ENCODE data around the gene PANX2. TPM values are rescaled to one million over a fixed set of nuclear protein-coding genes. Genes with fewer than 3 reads are reported as not detected.
"Not testable (repeated sequence)": the region's sequence is repeated elsewhere in the genome, so short reads cannot be mapped to it uniquely, and the experiment has no call there.

The PANX2 gene
- total and polyA plus RNA-seq, 4 donors, result 0.62 to 1.4 (median 1.1) TPM

DNA sequence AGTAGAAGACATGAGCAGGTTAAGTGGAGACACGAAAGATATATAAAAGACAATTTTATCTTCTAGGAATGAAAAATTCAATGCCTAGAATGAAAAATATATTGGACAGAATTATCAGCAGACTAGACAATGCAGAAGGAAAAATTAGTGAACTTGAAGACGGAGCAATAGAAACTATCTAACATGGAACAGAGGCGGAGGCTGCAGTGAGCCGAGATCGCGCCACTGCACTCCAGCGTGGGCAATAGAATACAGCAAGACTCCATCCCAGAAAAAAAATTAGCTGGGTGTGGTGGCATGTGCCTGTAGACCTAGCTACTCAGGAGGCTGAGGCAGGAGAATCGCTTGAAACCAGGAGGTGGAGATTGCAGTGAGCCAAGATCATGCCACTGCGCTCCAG, 33.3 kb upstream of the PANX2 start:
- DNase-seq, result peak in 1 of 2 donors; percentile 7
- H3K36me3 ChIP-seq (ENCODE audit: control insufficient read depth in 1 of 2, insufficient read depth in 2 of 2, low read length in 1 of 2); ATAC-seq (ENCODE audit: low FRiP score); intact Hi-C loops (cut with DNase I); H3K27me3 ChIP-seq (ENCODE audit: control insufficient read depth in 1 of 2, insufficient read depth in 2 of 2, low read length in 1 of 2); H3K4me3 ChIP-seq (ENCODE audit: low read length in 2 of 2); H3K9me3 ChIP-seq (ENCODE audit: control insufficient read depth, low read length); H3K4me1 ChIP-seq (ENCODE audit: control insufficient read depth in 1 of 2, insufficient read depth in 2 of 2, low read length in 2 of 2); H3K27ac ChIP-seq (ENCODE audit: low read depth in 1 of 2, low read length in 2 of 2): not testable (repeated sequence)
- 96 to 97% methylated on average over 9 of the region's 9 CpGs for WGBS, 2 donors

DNA sequence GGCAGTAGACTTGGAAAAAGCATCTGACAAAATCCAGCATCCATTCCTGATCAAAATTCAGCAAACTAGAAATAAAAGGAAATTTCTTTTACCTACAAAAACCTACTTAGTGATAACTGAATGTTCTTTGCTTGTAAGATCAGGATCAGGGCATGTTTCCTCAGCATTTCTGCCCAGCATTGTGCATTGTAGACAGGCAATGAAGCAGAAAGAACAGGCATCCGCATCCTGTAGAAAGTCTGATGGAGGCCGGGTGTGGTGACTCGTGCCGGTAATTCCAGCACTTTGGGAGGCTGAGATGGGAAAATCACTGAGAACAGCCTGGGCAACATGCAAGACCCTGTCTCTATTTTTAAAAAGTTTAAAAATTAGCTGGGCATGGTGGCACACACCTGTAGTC, 32.5 kb upstream of the PANX2 start:
- H3K27me3 ChIP-seq (ENCODE audit: control insufficient read depth in 1 of 2, insufficient read depth in 2 of 2, low read length in 1 of 2), result no peaks in the 10 kb centered on the region
- WGBS, 2 donors, result 97 to 100% methylated on average over 4 of the region's 4 CpGs

DNA sequence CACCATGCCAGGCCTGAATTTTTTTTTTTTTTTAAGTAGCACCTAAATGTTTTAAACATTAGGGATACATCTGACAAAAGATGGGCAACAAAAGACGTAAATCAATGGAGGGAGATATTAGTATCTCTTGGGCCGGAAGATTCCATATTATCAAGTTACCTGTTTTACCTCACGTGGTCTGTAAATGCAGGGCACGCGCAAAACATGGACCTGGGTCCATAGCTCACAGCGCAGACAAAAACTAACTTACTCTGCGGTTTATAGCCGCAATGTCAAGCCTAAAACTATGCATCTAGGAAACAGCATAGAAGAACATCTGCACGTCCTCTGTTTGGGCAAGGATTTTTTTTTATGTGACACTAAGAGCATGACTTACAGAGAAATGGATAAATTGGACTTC, 31.5 kb upstream of the PANX2 start:
- Histone ChIP-seq H3K27me3 (ENCODE audit: control insufficient read depth in 1 of 2, insufficient read depth in 2 of 2, low read length in 1 of 2) (no peaks in the 10 kb centered on the region), H3K9me3 (ENCODE audit: control insufficient read depth, low read length) (no peaks in the 10 kb centered on the region), H3K36me3 (ENCODE audit: control insufficient read depth in 1 of 2, insufficient read depth in 2 of 2, low read length in 1 of 2) (no peaks in the 10 kb centered on the region), H3K4me3 (ENCODE audit: low read length in 2 of 2) (no peak overlapping the region), H3K27ac (ENCODE audit: low read depth in 1 of 2, low read length in 2 of 2) (no peak overlapping the region), H3K4me1 (ENCODE audit: control insufficient read depth in 1 of 2, insufficient read depth in 2 of 2, low read length in 2 of 2) (no peaks in the 10 kb centered on the region)
- intact Hi-C loops (cut with DNase I), result no loop called here
- ATAC-seq (ENCODE audit: low FRiP score) (no peak), DNase-seq (peak in 1 of 2 donors; percentile 11)
- WGBS, 2 donors, result 95% methylated on average over 9 of the region's 9 CpGs

More for the DNA sequence above, 32.5 kb upstream of the PANX2 start:
- no peaks in the 10 kb centered on the region for H3K9me3 ChIP-seq (ENCODE audit: control insufficient read depth, low read length)
- peak in 1 of 2 donors; percentile 31 for DNase-seq
- no peaks in the 10 kb centered on the region for H3K36me3 ChIP-seq (ENCODE audit: control insufficient read depth in 1 of 2, insufficient read depth in 2 of 2, low read length in 1 of 2)
- H3K27ac ChIP-seq (ENCODE audit: low read depth in 1 of 2, low read length in 2 of 2), result no peak overlapping the region
- H3K4me3 ChIP-seq (ENCODE audit: low read length in 2 of 2), result no peak overlapping the region
- no peaks in the 10 kb centered on the region for H3K4me1 ChIP-seq (ENCODE audit: control insufficient read depth in 1 of 2, insufficient read depth in 2 of 2, low read length in 2 of 2)
- no peak for ATAC-seq (ENCODE audit: low FRiP score)
- intact Hi-C loops (cut with DNase I), result no loop called here

DNA sequence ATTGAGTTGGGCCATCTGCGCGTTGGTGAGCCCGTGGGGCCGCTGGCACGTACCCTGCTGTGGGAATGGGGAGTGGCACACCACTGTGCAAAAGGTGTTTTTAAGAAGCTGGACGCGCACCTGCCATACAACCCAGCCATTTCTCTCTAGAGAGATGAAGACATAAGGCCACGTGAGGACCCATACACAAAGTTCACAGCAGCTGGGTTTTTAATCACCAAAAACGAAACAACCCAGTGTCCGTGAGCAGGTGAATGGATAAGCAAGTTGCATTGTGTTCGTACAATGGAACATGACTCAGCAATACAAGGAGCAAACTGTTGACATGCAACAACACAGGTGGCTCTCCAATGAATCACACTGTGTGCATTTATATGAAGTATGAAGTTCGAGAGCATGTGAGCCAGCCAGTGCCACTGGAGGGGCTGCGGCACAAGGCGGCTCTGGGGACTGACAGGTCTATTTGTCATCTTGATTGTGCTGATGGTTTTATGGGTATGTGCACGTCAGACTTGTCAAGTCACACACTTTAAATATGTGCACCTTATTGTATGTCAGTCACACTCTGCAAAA, 30.6 kb upstream of the PANX2 start:
- no peaks in the 10 kb centered on the region for H3K27me3 ChIP-seq (ENCODE audit: control insufficient read depth in 1 of 2, insufficient read depth in 2 of 2, low read length in 1 of 2)
- no peaks in the 10 kb centered on the region for H3K4me1 ChIP-seq (ENCODE audit: control insufficient read depth in 1 of 2, insufficient read depth in 2 of 2, low read length in 2 of 2)
- no peaks in the 10 kb centered on the region for H3K9me3 ChIP-seq (ENCODE audit: control insufficient read depth, low read length)
- intact Hi-C loops (cut with DNase I), result no loop called here
- no peak overlapping the region for H3K27ac ChIP-seq (ENCODE audit: low read depth in 1 of 2, low read length in 2 of 2)
- ATAC-seq (ENCODE audit: low FRiP score), result no peak
- DNase-seq, result peak in 1 of 2 donors; percentile 49
- no peaks in the 10 kb centered on the region for H3K36me3 ChIP-seq (ENCODE audit: control insufficient read depth in 1 of 2, insufficient read depth in 2 of 2, low read length in 1 of 2)
- H3K4me3 ChIP-seq (ENCODE audit: low read length in 2 of 2), result no peak overlapping the region
- WGBS, 2 donors, result 87 to 93% methylated on average over 15 of the region's 15 CpGs

DNA sequence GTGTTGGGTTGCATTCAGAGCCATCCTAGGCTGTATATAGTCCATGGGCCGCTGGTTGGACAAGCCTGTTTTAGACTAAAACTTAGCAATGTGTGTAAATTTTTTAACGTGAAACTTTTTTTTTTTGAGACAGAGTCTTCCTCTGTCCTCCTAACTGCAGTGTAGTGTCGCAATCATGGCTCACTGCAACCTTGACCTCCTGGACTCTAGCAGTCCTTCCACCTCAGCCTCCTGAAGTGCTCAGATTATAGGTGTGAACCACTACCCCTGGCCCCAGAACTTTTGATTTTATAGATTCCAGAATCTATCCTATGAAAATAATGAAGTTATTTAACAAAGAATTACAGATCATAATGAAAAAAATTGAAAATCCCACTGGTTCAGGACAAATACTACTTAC, 29.9 kb upstream of the PANX2 start:
- 84 to 85% methylated on average over 3 of the region's 3 CpGs for WGBS, 2 donors
- H3K27me3 ChIP-seq (ENCODE audit: control insufficient read depth in 1 of 2, insufficient read depth in 2 of 2, low read length in 1 of 2), result no peaks in the 10 kb centered on the region
- H3K4me1 ChIP-seq (ENCODE audit: control insufficient read depth in 1 of 2, insufficient read depth in 2 of 2, low read length in 2 of 2), result no peaks in the 10 kb centered on the region
- no peak overlapping the region for H3K4me3 ChIP-seq (ENCODE audit: low read length in 2 of 2)
- intact Hi-C loops (cut with DNase I), result no loop called here
- H3K36me3 ChIP-seq (ENCODE audit: control insufficient read depth in 1 of 2, insufficient read depth in 2 of 2, low read length in 1 of 2), result no peaks in the 10 kb centered on the region
- no peak overlapping the region for H3K27ac ChIP-seq (ENCODE audit: low read depth in 1 of 2, low read length in 2 of 2)
- ATAC-seq (ENCODE audit: low FRiP score), result no peak
- peak in 1 of 2 donors; percentile 8 for DNase-seq
- H3K9me3 ChIP-seq (ENCODE audit: control insufficient read depth, low read length), result no peaks in the 10 kb centered on the region

DNA sequence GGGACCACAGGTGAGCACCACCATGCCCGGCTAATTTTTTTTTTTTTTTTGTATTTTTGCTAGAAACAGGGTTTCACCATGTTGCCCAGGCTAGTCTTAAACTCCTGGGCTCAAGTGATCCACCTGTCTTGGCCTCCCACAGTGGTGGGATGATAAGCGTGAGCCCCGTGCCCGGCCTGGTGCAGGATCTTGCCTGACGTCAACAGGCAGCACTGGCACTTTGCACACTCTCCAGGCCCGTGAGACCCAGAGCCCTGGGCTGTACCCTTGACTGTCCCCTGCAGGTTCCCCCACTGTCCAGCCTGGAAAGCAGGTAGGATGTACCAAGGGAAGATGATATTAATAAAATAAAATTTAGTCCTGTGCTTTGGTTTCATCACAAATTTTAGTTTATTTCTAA, 29.1 kb upstream of the PANX2 start:
- DNase-seq (peak in 1 of 2 donors; percentile 28), ATAC-seq (ENCODE audit: low FRiP score) (no peak)
- H3K4me3 ChIP-seq (ENCODE audit: low read length in 2 of 2), result no peak overlapping the region
- no peaks in the 10 kb centered on the region for H3K9me3 ChIP-seq (ENCODE audit: control insufficient read depth, low read length)
- H3K27ac ChIP-seq (ENCODE audit: low read depth in 1 of 2, low read length in 2 of 2), result no peak overlapping the region
- no peaks in the 10 kb centered on the region for H3K4me1 ChIP-seq (ENCODE audit: control insufficient read depth in 1 of 2, insufficient read depth in 2 of 2, low read length in 2 of 2)
- H3K36me3 ChIP-seq (ENCODE audit: control insufficient read depth in 1 of 2, insufficient read depth in 2 of 2, low read length in 1 of 2), result no peaks in the 10 kb centered on the region
- intact Hi-C loops (cut with DNase I), result no loop called here
- no peaks in the 10 kb centered on the region for H3K27me3 ChIP-seq (ENCODE audit: control insufficient read depth in 1 of 2, insufficient read depth in 2 of 2, low read length in 1 of 2)
- WGBS, 2 donors, result 19 to 24% methylated on average over 6 of the region's 6 CpGs

DNA sequence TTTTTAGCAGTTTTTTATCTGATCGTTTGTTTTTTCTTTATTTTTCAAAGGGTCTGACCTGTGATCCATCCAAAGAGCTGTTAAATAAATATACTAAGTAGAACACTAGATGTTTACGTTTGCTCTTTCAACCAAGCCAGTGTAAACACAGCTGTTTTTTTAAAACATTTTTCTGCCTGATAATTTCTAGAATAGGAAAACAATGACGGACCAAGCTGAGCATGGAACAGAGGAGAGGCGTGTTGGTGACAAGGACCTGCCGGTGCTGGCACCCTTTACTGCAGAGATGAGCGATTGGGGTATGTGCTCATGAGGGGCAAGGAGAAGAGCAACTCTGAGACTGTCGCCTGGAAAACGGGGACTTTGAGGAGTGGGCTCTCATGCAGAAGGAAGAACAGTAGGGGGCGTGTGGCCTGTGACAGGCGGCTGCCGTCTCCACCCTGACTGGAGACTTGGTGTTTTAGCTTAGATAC, 28.6 kb upstream of the PANX2 start:
- Histone ChIP-seq H3K27me3 (ENCODE audit: control insufficient read depth in 1 of 2, insufficient read depth in 2 of 2, low read length in 1 of 2) (no peaks in the 10 kb centered on the region), H3K4me1 (ENCODE audit: control insufficient read depth in 1 of 2, insufficient read depth in 2 of 2, low read length in 2 of 2) (no peaks in the 10 kb centered on the region), H3K27ac (ENCODE audit: low read depth in 1 of 2, low read length in 2 of 2) (no peak overlapping the region), H3K9me3 (ENCODE audit: control insufficient read depth, low read length) (no peaks in the 10 kb centered on the region), H3K36me3 (ENCODE audit: control insufficient read depth in 1 of 2, insufficient read depth in 2 of 2, low read length in 1 of 2) (no peaks in the 10 kb centered on the region), H3K4me3 (ENCODE audit: low read length in 2 of 2) (no peak overlapping the region)
- DNase-seq, result peak in 1 of 2 donors; percentile 17
- intact Hi-C loops (cut with DNase I), result no loop called here
- no peak for ATAC-seq (ENCODE audit: low FRiP score)
- WGBS, 2 donors, result 5 to 8% methylated on average over 11 of the region's 11 CpGs

DNA sequence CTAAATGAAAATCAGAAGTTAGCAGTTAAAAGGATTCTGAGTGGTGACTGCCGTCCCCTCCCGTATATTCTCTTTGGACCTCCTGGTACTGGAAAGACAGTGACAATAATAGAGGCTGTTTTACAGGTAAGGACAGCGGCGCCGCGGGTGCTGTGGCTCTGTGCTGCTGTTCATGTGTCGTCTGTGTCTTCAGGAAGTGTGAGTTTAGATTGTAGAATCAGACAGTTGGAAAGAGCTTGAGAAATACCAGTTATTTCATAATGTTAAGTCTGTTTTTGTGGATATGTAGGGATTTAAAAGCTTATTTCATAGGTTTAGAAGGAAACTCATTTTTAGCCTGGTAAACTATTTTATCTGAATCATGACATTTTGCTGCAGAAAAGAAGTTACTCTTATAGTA, 27.4 kb upstream of the PANX2 start:
- intact Hi-C loops (cut with DNase I), result no loop called here
- Histone ChIP-seq H3K27ac (ENCODE audit: low read depth in 1 of 2, low read length in 2 of 2) (no peak overlapping the region), H3K4me1 (ENCODE audit: control insufficient read depth in 1 of 2, insufficient read depth in 2 of 2, low read length in 2 of 2) (no peaks in the 10 kb centered on the region), H3K4me3 (ENCODE audit: low read length in 2 of 2) (no peak overlapping the region), H3K27me3 (ENCODE audit: control insufficient read depth in 1 of 2, insufficient read depth in 2 of 2, low read length in 1 of 2) (no peaks in the 10 kb centered on the region), H3K9me3 (ENCODE audit: control insufficient read depth, low read length) (no peaks in the 10 kb centered on the region), H3K36me3 (ENCODE audit: control insufficient read depth in 1 of 2, insufficient read depth in 2 of 2, low read length in 1 of 2) (no peaks in the 10 kb centered on the region)
- DNase-seq, result peak in 1 of 2 donors; percentile 47
- 86 to 88% methylated on average over 7 of the region's 7 CpGs for WGBS, 2 donors
- no peak for ATAC-seq (ENCODE audit: low FRiP score)

DNA sequence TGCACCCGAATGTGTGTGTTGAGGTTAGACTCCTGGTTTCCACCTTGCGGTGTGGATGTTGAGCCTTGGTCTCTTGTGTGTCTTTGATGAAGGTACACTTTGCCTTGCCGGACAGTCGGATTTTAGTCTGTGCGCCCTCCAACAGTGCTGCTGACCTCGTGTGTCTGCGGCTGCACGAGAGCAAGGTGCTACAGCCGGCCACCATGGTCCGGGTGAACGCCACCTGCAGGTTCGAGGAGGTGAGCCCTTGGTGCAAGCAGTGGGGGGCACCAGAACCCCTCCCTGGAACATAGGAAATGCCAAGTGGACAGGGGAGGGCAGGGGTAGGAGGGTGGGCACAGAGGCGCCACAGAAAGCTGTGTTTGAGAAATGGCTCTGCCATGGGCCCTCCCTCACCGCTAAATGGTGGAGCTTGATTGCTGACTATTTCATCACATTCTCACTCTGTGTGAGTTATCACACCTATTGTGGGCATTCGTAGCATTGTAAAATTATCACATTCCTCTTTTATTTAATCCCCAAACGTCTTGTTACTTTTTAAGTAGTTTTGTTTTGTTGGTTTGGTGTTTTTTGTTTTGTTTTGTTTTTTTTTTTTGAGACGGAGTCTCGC, 26.4 kb upstream of the PANX2 start:
- intact Hi-C loops (cut with DNase I), result no loop called here
- no peak overlapping the region for H3K4me3 ChIP-seq (ENCODE audit: low read length in 2 of 2)

More for the DNA sequence above, 26.4 kb upstream of the PANX2 start:
- Histone ChIP-seq H3K4me1 (ENCODE audit: control insufficient read depth in 1 of 2, insufficient read depth in 2 of 2, low read length in 2 of 2) (no peaks in the 10 kb centered on the region), H3K27me3 (ENCODE audit: control insufficient read depth in 1 of 2, insufficient read depth in 2 of 2, low read length in 1 of 2) (no peaks in the 10 kb centered on the region), H3K27ac (ENCODE audit: low read depth in 1 of 2, low read length in 2 of 2) (no peak overlapping the region), H3K36me3 (ENCODE audit: control insufficient read depth in 1 of 2, insufficient read depth in 2 of 2, low read length in 1 of 2) (no peaks in the 10 kb centered on the region), H3K9me3 (ENCODE audit: control insufficient read depth, low read length) (no peaks in the 10 kb centered on the region)
- 93 to 94% methylated on average over 18 of the region's 18 CpGs for WGBS, 2 donors
- ATAC-seq (ENCODE audit: low FRiP score) (no peak), DNase-seq (peak in 1 of 2 donors; percentile 54)

Measured in aorta (tissue), 5 donors.